Fibroblast of lung (primary cell): ENCODE measurements around the gene VENTX.

ENCODE experiments used
- EZH2 ChIP-seq: IDR thresholded peaks from 2 replicates; pipeline ENCODE4 v1.5.1; 2012; ENCODE audit warnings: low read length, control low read depth, mild to moderate bottlenecking; ENCODE audit errors: missing control alignments
- TF ChIP-seq, protein P1 (sequence below), 2 donors: IDR thresholded peaks in 1 of 2; conservative IDR thresholded peaks in 1 of 2; 1 replicate in 1 of 2; 2 replicates in 1 of 2; pipeline ENCODE4 v1.5.1; 2011 to 2012; ENCODE audit warnings: low read length in 2 of 2, control low read depth in 1 of 2, inconsistent platforms in 1 of 2, low read depth in 1 of 2, mild to moderate bottlenecking in 1 of 2

- TF ChIP-seq, protein P1, sequence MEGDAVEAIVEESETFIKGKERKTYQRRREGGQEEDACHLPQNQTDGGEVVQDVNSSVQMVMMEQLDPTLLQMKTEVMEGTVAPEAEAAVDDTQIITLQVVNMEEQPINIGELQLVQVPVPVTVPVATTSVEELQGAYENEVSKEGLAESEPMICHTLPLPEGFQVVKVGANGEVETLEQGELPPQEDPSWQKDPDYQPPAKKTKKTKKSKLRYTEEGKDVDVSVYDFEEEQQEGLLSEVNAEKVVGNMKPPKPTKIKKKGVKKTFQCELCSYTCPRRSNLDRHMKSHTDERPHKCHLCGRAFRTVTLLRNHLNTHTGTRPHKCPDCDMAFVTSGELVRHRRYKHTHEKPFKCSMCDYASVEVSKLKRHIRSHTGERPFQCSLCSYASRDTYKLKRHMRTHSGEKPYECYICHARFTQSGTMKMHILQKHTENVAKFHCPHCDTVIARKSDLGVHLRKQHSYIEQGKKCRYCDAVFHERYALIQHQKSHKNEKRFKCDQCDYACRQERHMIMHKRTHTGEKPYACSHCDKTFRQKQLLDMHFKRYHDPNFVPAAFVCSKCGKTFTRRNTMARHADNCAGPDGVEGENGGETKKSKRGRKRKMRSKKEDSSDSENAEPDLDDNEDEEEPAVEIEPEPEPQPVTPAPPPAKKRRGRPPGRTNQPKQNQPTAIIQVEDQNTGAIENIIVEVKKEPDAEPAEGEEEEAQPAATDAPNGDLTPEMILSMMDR (conservative IDR thresholded peaks at IDR 0.05 in 1 of 2, IDR thresholded peaks at IDR 0.05 in 1 of 2; ENCODE audit: low read depth in 1 of 2, low read length in 2 of 2): no peak
- TF ChIP-seq EZH2: no peak
Measured at GRCh38 chr10:133189256-133189655, 48.4 kb upstream of the VENTX start.
